GM18870 (cell line): Measurements from ENCODE around the gene MRPL10.
A peak's percentile ranks its signal among the peaks of the same experiment; 100 is the strongest.

Source experiments
- ATAC-seq: cut with Tn5 transposase; IDR thresholded peaks from one replicate; pipeline ENCODE4 v1.9.1; 2021; ENCODE audit warnings: moderate library complexity; ENCODE audit not compliant: unreplicated experiment

Gene MRPL10

DNA sequence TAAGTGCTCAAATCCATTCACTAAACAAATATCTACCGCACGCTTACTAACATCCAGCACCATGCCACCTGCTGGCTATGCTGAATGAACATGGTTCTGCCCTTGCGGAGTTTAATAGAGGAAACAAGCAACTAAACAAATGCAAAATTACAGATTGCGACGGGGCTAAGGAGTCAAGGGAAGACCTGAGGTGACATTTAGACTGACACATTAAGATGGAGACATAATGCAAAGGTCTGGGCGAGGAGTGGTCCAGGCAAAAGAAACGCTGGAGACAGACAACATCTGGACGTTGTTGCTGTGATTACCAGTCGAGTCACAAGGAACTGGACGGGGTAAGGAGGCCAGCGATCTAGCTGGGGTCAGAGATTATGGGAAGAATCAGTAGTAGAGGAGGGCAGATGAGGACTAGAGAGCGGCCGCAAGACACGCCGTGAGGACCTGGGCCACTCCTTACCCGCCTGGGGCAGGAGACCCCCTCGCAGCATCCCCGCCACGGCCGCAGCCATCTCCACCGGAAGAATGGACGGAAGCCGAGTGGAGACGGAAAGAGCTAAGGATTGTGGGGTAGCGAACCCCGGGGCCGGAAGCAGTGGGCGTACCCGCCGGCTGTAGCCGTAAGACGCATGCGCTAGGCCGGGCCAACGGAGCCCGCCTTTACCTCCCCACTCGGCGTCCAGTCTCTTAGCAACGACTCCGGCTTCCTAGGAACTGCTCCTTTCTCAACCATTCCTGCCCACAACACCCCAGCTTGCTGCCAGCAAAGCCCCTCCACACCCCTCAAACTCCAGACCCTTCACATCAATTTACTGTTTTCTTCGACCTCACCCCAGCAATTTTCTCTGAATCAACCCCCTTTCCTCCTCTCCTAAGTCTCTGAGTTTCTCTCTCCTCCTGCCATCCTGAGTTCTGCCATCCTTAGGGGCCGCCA is at the start of gene MRPL10, which contains the start of gene LRRC46:
MRPL10 (minus strand) TSS at position 539 of the 931 bp plus-strand sequence; CDS start at position 509, 30 bp downstream.
LRRC46 (plus strand) TSS at position 668 of the 931 bp plus-strand sequence. CDS start 320 bp downstream, outside the sequence.
- peak; percentile 58 for ATAC-seq

DNA sequence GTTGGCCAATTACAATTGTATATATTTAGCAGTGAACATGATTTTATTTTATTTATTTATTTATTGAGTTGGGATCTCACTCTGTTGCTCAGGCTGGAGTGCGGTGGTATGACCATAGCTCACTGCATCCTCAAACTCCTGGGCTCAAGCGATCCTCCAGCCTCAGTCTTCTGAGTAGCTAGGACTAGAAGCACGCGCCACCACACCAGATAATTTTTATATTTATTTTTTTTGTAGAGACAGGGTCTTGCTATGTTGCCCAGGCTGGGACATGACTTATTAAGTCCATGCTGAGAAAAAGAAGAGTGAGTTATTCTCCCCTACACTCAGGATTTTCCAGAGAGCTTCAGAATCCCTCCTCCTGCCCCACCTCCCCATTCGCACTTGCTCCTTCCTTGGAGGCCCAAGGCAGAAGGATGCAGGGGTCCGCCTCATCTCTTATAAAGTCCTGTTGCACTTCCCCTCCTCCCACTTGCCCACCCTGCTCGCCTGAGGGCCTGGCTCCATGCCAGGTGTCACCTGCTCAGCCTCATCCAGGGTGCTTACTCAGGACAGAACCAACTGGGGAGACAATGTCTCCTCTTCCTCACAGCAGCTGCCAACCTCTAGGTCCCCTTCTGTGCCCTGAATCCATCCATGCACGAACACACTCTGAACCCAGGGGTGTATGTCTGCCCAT is 48.6 kb upstream of the MRPL10 start:
- no peak for ATAC-seq

- ATAC-seq, result no peak
These were observed 47.8 kb upstream of the MRPL10 start for GRCh38 chr17:47879028-47879585.

DNA sequence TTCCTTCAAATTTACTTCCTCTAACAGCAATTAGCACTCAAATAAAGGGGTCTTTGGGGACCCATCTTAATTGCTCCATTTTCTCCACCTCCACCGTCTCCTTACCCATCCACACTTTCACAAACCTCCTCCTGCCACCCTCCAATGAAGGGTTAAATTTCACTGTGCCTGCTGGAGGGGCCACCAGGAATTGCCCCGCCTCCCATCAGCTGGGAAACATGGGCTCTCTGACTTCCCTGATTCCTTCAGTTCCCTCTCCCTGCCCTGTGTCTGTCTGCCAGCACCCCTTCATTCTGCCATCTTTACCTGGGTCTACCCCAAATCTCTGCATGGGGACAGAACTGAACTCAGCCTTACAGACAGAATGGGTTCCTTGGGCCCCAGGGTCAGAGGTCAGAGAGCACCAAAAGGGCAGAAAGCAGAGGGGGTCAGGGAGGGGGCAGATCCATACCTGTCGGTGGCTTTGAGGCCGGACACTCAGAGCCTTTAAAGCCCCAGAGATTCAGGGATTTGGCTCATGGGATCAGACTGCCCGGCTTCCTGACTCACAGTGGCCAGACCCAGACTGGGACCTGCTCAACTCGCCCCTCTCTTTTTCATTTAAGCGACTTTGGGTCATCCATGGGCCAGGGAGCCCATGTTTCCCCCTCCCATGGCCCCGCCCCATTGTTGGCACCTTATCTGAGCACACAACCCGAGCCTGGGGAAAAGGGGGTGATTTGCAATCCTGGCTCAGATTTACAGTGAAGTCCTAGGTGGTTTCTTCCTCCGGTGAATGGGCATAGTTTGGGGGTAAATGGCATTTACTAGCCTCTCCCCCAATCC is 47.1 kb upstream of the MRPL10 start:
- no peak for ATAC-seq

- no peak for ATAC-seq
These were observed 46.2 kb upstream of the MRPL10 start for GRCh38 chr17:47877368-47878034.

DNA sequence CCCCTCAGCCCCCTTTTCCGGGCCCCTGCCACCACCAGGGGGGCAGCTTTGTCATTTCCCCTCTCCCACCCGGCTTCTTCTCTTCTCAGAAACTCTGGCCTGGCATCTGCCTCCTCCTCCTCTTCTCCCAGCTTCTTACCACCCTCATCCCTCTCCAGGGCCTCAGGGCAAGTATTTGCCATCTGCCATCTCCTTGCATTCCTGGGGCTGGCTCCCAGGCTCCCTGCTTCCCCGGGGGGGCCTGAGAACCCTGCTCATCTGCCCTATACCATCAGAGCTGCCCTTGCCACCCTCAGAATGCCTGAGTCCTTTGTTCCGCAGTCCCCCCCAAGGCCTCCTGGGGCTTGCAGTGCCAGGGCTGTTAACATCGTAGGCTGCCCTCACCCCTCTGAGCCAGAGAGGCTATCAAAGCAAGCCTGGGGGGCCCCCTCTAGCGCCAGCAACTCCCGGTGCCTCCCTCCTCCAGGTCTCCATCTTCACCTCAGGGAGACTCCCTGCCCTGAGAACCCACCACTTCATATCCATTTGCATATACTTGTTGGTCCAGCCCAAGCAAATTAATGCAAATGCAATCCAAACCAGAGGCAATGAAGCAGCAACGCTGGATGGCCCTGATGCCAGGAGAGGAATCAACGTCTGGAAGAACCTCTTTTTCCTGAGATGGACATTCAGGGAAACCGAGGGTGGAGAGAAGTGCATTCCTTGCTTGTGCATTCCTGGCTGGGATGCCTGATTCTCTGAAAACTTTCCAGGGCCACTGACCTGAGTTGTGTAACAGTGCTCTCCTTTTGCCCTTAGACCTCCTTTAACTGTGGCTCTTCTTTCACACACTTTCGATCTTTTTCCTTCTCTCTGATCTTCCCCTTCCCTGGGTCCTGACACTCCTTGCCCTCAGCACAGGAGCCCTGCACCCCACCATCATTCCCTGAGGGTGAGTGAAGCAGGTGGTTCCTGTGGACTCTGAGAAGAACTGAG is 44.0 kb upstream of the MRPL10 start:
- ATAC-seq, result no peak

GRCh38 chr17:47873200-47874090 is 42.1 kb upstream of the MRPL10 start:
- ATAC-seq, result no peak

DNA sequence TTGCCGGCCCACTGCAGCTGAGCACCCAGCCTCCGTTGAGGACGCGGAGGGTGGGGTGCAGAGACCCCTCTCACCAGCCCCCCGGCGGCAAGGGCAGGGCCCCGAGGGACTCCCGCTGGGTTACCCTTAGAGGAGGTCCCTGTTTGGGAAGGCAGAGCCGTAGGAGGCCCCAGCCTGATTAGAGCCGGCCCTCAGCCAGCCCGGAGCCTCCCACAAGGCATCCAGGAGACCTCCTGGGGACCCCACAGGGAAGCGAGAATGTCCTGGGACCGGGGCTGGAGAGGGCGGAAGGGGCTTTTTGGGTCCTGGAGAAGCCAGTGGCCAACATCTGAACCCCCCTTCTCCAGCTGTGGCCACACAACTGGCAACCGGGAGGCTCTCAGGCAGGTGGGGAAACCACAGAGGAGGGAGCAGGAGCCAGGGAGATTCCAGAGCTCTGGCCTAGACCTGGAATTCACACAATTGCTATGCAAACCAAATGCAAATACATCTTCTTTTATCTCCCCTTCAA is 41.4 kb upstream of the MRPL10 start:
- no peak for ATAC-seq

DNA sequence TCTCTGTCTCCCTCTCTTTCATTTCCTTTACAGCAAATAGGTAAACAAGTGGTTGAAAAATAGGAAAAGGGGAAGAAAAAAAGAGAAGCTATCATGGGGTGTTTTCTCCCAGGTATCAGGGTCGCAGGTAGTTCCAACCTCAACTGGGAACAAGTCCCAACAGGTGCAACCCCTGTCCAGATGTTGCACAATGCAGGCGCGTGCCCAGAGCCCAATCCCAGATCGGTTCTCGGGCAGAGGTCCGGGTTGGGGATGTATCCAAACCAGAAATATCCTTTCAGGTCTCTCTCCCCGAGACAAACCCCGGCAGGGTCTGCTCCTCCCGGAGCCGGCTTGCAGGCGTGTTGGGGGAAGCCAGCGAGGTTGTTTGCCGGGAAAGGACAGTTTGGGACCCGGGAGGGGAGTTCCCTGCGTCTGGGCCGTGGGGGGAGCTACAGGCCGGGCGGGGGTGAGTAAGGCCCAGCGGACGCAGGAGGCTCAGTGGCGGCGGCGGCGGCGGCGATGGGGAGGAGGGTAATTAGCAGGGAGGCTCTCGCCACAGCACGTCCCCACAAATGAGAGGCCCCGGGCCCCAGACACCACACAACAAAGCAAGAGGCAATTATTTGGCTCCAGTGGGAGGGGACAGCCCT is 40.8 kb upstream of the MRPL10 start:
- ATAC-seq, result no peak

DNA sequence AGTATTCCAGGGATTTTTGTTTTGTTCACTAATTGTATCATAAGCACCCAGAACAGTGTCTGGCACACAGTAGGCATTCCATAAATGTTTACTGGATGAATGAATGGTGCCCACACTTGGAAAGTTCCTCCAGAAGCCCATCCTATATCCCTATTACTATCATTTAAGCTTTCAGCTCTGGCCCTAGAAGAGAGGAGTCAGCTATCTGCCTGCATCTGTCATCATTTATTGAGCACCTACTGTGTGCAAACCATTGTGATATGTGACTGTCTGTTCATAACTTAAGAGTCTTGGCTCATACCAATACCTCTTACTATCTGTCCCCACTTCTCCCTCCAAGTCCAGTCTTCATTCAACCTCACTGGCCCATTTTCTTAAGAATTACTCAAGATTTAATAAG is 39.7 kb upstream of the MRPL10 start:
- ATAC-seq, result no peak

DNA sequence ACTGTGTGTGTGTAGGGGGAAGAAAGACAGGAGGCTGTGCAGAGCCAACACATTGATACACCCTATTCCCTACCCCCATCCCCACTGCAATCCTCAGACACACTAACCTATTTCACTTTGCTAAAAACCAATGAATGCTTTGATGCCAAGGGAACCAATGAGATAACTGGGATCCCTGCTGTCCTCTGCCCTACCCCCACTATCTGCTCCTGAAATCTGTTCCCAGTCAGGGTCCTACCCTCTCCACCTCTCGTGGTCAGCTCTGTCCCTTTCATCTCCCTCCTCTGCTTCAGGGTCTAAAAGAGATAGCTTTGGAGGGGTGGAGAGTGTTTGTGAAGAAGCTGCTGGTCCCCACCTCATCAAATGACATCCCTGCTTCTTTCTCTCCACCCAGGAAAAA is 38.7 kb upstream of the MRPL10 start:
- no peak for ATAC-seq

DNA sequence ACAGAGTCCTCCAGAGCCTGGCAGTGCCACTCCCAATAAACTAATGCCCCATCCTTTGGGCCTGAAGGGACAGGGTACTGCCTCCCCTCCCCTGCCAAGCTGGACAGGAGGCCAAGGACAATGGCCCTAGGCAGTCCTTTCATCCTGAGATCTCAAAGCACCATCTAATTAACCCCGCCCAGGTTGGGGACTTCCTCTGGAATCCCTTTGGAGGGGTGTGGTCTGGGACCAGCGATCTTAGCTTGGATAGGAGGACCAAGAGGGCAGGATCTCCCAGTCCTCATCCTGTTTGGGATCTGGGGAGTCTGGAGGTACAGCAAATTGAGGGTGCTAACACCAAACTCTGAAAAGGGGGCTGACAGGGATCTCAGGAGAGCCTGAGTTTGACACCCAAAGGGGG is 37.8 kb upstream of the MRPL10 start:
- no peak for ATAC-seq

DNA sequence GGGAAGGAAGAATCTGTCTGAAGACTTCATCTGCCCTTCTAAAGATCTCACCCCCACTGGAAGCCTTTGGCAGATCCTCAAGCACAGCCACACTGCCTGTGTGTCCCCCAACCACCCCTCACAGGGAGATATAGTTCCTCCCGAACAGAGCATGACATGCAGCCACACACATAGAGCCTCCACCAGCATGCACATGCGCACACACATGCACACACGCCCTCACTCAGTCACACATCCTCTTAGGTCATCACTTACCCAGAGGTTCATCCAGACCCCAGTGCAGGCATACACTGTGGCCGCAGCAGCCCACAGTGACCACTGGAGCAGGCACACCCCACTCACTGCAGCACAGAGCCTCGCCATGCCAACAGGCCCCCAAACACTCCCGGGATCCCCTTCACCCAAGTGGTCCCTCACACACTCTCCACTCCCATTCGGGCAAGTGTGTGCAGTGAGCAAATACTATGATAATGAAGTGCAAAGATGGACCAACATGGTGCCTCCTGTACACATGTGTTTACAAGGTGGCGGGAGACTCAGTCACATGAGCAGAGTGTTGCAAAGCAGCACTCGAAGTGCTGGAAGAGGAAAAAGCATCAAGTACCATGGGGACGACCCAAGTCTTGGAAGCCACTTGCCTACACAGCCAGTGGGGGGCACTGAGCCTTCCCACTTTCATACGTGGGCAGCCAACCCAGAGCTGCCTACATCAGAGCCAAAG is 36.6 kb upstream of the MRPL10 start:
- no peak for ATAC-seq

- no peak for ATAC-seq
These were observed 35.6 kb upstream of the MRPL10 start for GRCh38 chr17:47866941-47867340.

GRCh38 chr17:47864791-47865216 is 33.5 kb upstream of the MRPL10 start:
- ATAC-seq, result no peak

DNA sequence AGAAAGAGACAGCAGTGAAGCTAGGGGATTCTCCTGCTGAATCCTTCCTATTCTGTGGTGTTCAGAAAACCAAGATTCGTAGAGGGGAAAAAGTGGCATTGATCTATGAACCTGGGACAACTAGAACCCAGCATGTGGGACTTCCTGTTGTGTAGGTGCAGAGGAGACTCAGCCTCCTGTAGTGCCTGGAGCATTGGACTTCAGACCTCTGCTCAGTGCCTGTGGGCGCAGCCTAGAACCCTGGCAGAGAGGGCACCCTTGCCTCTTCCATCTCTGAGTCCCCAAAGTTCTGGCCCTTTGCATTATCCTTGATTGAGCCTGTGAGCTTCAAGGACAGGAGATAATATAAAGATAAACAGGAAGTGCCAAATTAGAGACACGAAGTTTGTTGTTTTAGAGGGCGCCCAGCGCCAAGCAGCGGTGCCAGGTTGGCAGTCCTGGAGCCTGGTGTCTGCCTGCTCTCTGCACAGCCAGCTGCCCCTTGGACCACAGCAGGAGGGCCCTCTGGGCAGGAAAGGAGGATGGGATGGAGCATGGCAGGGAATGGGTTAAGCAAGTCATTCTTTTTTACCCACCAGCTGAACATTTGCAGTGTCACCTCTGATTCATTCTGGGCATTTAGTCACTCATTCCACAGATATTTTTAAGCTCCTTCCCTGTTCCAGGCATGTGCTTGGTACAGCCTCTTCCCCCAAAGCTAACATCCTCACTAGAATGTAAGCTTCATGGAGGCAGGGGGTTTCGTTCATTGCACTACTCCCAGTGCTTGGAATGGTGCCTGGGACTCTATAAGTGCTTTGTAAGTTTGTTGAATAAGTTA is 31.5 kb upstream of the MRPL10 start:
- no peak for ATAC-seq
